Renal pelvis (tissue), 4 donors: ENCODE results near the gene COL8A1. TPM values are rescaled to one million over a fixed set of nuclear protein-coding genes. Genes with fewer than 3 reads are reported as not detected.
"Not testable (repeated sequence)": the region's sequence is repeated elsewhere in the genome, so short reads cannot be mapped to it uniquely, and the experiment has no call there.

ENCODE experiments used
- DNase-seq: peaks from one replicate; pipeline ENCODE4 v3.0.0-alpha.2; 2013
- polyA plus RNA-seq, 3 donors: library from polyadenylated mRNA; unstranded; fragments of 120-200 nt; gene quantifications; one replicate each; pipeline ENCODE4 v1.2.1, GENCODE V29; 2013; ENCODE audit not compliant: insufficient read length in 3 of 3

Gene COL8A1
- polyA plus RNA-seq, 3 donors: 1.9 to 6.0 (median 4.0) TPM

- no peak for DNase-seq
Observed at GRCh38 chr3:99795573-99795972, 157.2 kb downstream of the COL8A1 start.

GRCh38 chr3:99799422-99799821 is 161.0 kb downstream of the COL8A1 start:
- DNase-seq: no peak

GRCh38 chr3:99803297-99803696 is 164.9 kb downstream of the COL8A1 start:
- no peak for DNase-seq

GRCh38 chr3:99805160-99805559 is 166.8 kb downstream of the COL8A1 start:
- DNase-seq: no peak

GRCh38 chr3:99808163-99808794 is 169.9 kb downstream of the COL8A1 start:
- peak; percentile 53 for DNase-seq

GRCh38 chr3:99809565-99809964 is 171.2 kb downstream of the COL8A1 start:
- DNase-seq: no peak

GRCh38 chr3:99810403-99810802 is 172.0 kb downstream of the COL8A1 start:
- no peak for DNase-seq

- peak; percentile 17 for DNase-seq
Observed at GRCh38 chr3:99817047-99817436, 178.6 kb downstream of the COL8A1 start.

GRCh38 chr3:99817437-99818240 is 179.2 kb downstream of the COL8A1 start, which contains the start of gene CMSS1:
TSS of gene CMSS1 (plus strand) at chr3:99817862.
- peak; percentile 92 for DNase-seq

- no peak for DNase-seq
Observed at GRCh38 chr3:99818818-99819217, 180.4 kb downstream of the COL8A1 start.

- no peak for DNase-seq
Observed at GRCh38 chr3:99823723-99824711, 185.6 kb downstream of the COL8A1 start.

- no peak for DNase-seq
Observed at GRCh38 chr3:99825004-99825640, 186.7 kb downstream of the COL8A1 start.

GRCh38 chr3:99829844-99830243 is 191.4 kb downstream of the COL8A1 start:
- DNase-seq: no peak

GRCh38 chr3:99833617-99834205 is 195.3 kb downstream of the COL8A1 start:
- peak; percentile 12 for DNase-seq

GRCh38 chr3:99834211-99834957 is 196.0 kb downstream of the COL8A1 start:
- no peak for DNase-seq

- no peak for DNase-seq
Observed at GRCh38 chr3:99836681-99837080, 198.3 kb downstream of the COL8A1 start.

GRCh38 chr3:99837715-99838114 is 199.3 kb downstream of the COL8A1 start:
- no peak for DNase-seq

- DNase-seq: no peak
Observed at GRCh38 chr3:99838755-99839154, 200.4 kb downstream of the COL8A1 start.

- DNase-seq: no peak
Observed at GRCh38 chr3:99839613-99840012, 201.2 kb downstream of the COL8A1 start.

GRCh38 chr3:99841949-99842348 is 203.6 kb downstream of the COL8A1 start:
- not testable (repeated sequence) for DNase-seq
